CD4-positive, alpha-beta memory T cell (primary cell): ENCODE measurements around the gene DNAJC22. TPM values are rescaled to one million over a fixed set of nuclear protein-coding genes. Genes with fewer than 3 reads are reported as not detected.

Source experiments
- CTCF ChIA-PET: fragments of 350-600 bp; sonication (Branson Sonifier 250); formaldehyde crosslinking; loops from one replicate; lab custom pipeline; 2021; ENCODE audit warnings: inconsistent platforms; ENCODE audit not compliant: partially characterized antibody; lab: Charles Lee
- POLR2A ChIA-PET: fragments of 350-600 bp; sonication (Branson Sonifier 250); formaldehyde crosslinking; loops from one replicate; lab custom pipeline; 2021; ENCODE audit not compliant: partially characterized antibody; lab: Charles Lee
- DNase-seq, 5 donors: peaks; one replicate each; pipeline versions ENCODE4 v3.0.0 to v3.0.0-alpha.2; 2020 to 2022; ENCODE audit warnings: mixed read lengths in 1 of 5
- H3K27ac ChIP-seq: one replicate; pipeline ENCODE4 v1.7.0; 2013; ENCODE audit warnings: low read depth, low read length
- H3K27me3 ChIP-seq: 2 replicates; pipeline ENCODE4 v1.7.0; 2013; ENCODE audit warnings: mild to moderate bottlenecking, low read length, moderate library complexity; ENCODE audit not compliant: insufficient read depth
- H3K36me3 ChIP-seq: 2 replicates; pipeline ENCODE4 v1.7.0; 2013; ENCODE audit warnings: mild to moderate bottlenecking, low read length, moderate library complexity; ENCODE audit not compliant: insufficient read depth
- H3K4me1 ChIP-seq: 2 replicates; pipeline ENCODE4 v1.7.0; 2013; ENCODE audit warnings: mild to moderate bottlenecking, low read length, moderate library complexity; ENCODE audit not compliant: insufficient read depth
- H3K4me3 ChIP-seq, 2 donors: one replicate each; pipeline ENCODE4 v1.7.0; 2013; ENCODE audit warnings: low read length in 2 of 2, mild to moderate bottlenecking in 1 of 2
- H3K9me3 ChIP-seq, 2 donors: one replicate each; pipeline ENCODE4 v1.7.0; 2013; ENCODE audit warnings: low read length in 2 of 2, control low read depth in 1 of 2; ENCODE audit not compliant: control insufficient read depth in 1 of 2
- H3K27ac Mint-ChIP-seq, 7 donors: one replicate each; pipeline ENCODE4 v1.8.0; 2020 to 2021; ENCODE audit warnings: mixed read lengths in 7 of 7, mild to moderate bottlenecking in 6 of 7, inconsistent platforms in 3 of 7, moderate library complexity in 3 of 7
- H3K27me3 Mint-ChIP-seq, 2 donors: one replicate each; pipeline ENCODE4 v1.8.0; 2020 to 2021; ENCODE audit warnings: mixed read lengths in 2 of 2
- H3K36me3 Mint-ChIP-seq, 2 donors: one replicate each; pipeline ENCODE4 v1.8.0; 2020 to 2021; ENCODE audit warnings: mixed read lengths in 2 of 2, inconsistent platforms in 1 of 2, mild to moderate bottlenecking in 1 of 2
- H3K4me1 Mint-ChIP-seq, 4 donors: one replicate each; pipeline ENCODE4 v1.8.0; 2020 to 2021; ENCODE audit warnings: mixed read lengths in 4 of 4, mild to moderate bottlenecking in 1 of 4
- H3K4me3 Mint-ChIP-seq, 8 donors: one replicate each; pipeline ENCODE4 v1.8.0; 2020 to 2021; ENCODE audit warnings: mixed read lengths in 8 of 8, mild to moderate bottlenecking in 7 of 8, moderate library complexity in 6 of 8, inconsistent platforms in 3 of 8
- H3K9me3 Mint-ChIP-seq, 8 donors: one replicate each; pipeline ENCODE4 v1.8.0; 2020 to 2021; ENCODE audit warnings: mixed read lengths in 8 of 8, mild to moderate bottlenecking in 5 of 8, inconsistent platforms in 3 of 8, moderate library complexity in 1 of 8
- intact Hi-C: fragments of 100-400 bp; cut with micrococcal nuclease; formaldehyde crosslinking; loops from one replicate; pipeline ENCODE4 v1.15.1; 2023
- polyA plus RNA-seq, 2 donors: library from polyadenylated mRNA; unstranded; fragments of 300-500 nt; fragmentation: Illumina TruSeq; gene quantifications; one replicate each; pipeline ENCODE4 v1.2.3, GENCODE V29; 2021
- total RNA-seq, 2 experiments: library from RNA; stranded (reverse); gene quantifications; one replicate each; pipeline ENCODE4 v1.2.3, GENCODE V29; 2021

Gene DNAJC22
- total and polyA plus RNA-seq, 4 experiments from 2014 or later, result not detected

DNA sequence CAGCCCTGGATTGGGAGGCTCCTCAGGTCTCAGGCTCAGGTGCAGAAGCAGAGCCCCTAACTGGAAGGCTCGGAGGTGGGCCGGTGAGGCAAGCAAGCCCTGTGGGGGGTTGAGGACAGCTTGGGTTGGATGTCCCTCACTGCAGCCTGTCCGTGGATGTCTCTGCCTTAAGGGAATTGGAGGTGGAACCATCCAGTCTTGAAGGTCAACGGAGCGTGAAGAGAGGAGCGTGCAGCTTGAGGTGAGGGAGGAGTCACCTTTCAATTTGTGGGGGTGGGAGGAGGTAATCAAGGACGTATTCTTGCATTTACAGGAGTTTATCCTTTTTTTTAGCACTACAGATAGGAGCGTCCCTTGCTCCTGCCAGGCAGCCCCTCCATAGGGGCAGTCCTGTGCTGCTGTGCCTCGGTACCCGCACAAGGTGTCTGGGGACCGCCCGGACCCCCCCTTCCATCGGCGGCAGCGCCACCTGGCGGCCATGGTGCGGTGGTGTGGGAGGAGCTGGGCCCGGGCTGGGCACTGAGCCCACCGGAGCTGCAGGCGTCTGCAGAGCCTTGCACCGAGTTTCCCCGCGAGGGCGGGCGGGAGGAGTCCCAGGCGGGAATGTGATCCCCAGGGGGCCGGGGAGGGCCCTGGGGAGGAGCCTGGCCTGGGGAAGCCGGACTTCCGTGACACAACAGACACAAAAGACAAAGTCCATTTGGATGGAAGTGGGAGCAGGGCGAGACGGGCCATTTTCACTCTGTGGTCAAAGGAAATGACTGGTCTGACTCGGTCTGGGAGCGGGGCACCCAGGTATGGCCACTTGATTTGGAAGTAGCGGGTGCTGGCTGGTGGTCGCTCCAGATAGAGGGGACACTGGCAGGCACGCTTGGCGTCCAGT is 864 bp downstream of the DNAJC22 start:
- Mint-ChIP-seq H3K4me3 (peak overlapping the region; percentile 81 to 92 (median 87)), H3K4me1 (peaks cover 15 to 44% (median 32%) of the 10 kb centered on the region in 4 donors), H3K9me3 (no peaks in the 10 kb centered on the region), H3K27ac (peak overlapping the region in 2 of 7 donors; percentile 65 to 78), H3K27me3 (peaks cover 25 to 46% of the 10 kb centered on the region in 2 donors), H3K36me3 (no peaks in the 10 kb centered on the region)
- ChIA-PET POLR2A (interaction anchor here (0.8 to 2.5 kb wide), 6 partner anchors 10 to 164 kb away, joined by 3 to 15 read pairs (median 3); partner anchors contain the start of genes C1QL4, SPATS2 and TROAP), CTCF (interaction anchor here (0.6 to 17.9 kb wide), 24 partner anchors 10 to 504 kb away, joined by 3 to 538 read pairs (median 5); partner anchors contain the start of genes C1QL4, PRPH, SPATS2 and TROAP)
- no peaks in the 10 kb centered on the region for H3K9me3 ChIP-seq
- H3K4me3 ChIP-seq, result peak overlapping the region; percentile 38 to 57
- H3K4me1 ChIP-seq, result peaks cover 44% of the 10 kb centered on the region
- no peaks in the 10 kb centered on the region for H3K36me3 ChIP-seq
- no peak overlapping the region for H3K27ac ChIP-seq
- intact Hi-C loops, result loop anchor here (1.0 kb wide), 1 partner anchor 59 kb away; no protein-coding TSS in a partner anchor
- DNase-seq, result peak; percentile 70 to 81 (median 75)
- H3K27me3 ChIP-seq, result peaks cover 56% of the 10 kb centered on the region

- Histone ChIP-seq H3K4me1 (peaks cover 32% of the 10 kb centered on the region), H3K9me3 (no peaks in the 10 kb centered on the region), H3K4me3 (no peak overlapping the region), H3K27me3 (peaks cover 52% of the 10 kb centered on the region), H3K36me3 (no peaks in the 10 kb centered on the region), H3K27ac (no peak overlapping the region)
- no peak for DNase-seq
- Mint-ChIP-seq H3K27ac (peak overlapping the region in 1 of 7 donors; percentile 19), H3K9me3 (no peaks in the 10 kb centered on the region), H3K27me3 (peaks cover 24 to 42% of the 10 kb centered on the region in 2 donors), H3K4me3 (peak overlapping the region in 3 of 8 donors; percentile 17 to 64 (median 29)), H3K36me3 (no peaks in the 10 kb centered on the region), H3K4me1 (peaks cover 9 to 32% (median 22%) of the 10 kb centered on the region in 4 donors)
- intact Hi-C loops, result no loop called here
- ChIA-PET CTCF (interaction anchor here (0.7 to 17.9 kb wide), 8 partner anchors 9 to 164 kb away, joined by 3 to 538 read pairs (median 32); partner anchors contain the start of genes C1QL4 and SPATS2), POLR2A (no interaction called here)
These were observed 2.1 kb downstream of the DNAJC22 start for GRCh38 chr12:49348781-49349180.

GRCh38 chr12:49349266-49349665 is 2.6 kb downstream of the DNAJC22 start:
- H3K4me3 ChIP-seq, result no peak overlapping the region
- no peaks in the 10 kb centered on the region for H3K36me3 ChIP-seq
- Mint-ChIP-seq H3K36me3 (no peaks in the 10 kb centered on the region), H3K9me3 (no peaks in the 10 kb centered on the region), H3K27me3 (peaks cover 24 to 39% of the 10 kb centered on the region in 2 donors), H3K27ac (no peak overlapping the region), H3K4me1 (peaks cover 9 to 27% (median 18%) of the 10 kb centered on the region in 4 donors), H3K4me3 (peak overlapping the region in 2 of 8 donors; percentile 43 to 46)
- H3K4me1 ChIP-seq, result peaks cover 28% of the 10 kb centered on the region
- H3K27me3 ChIP-seq, result peaks cover 50% of the 10 kb centered on the region
- no peaks in the 10 kb centered on the region for H3K9me3 ChIP-seq
- ChIA-PET CTCF (interaction anchor here (0.5 to 17.9 kb wide), 7 partner anchors 9 to 273 kb away, joined by 3 to 538 read pairs (median 48); partner anchors contain the start of gene C1QL4), POLR2A (no interaction called here)
- no peak for DNase-seq
- intact Hi-C loops, result no loop called here
- no peak overlapping the region for H3K27ac ChIP-seq

DNA sequence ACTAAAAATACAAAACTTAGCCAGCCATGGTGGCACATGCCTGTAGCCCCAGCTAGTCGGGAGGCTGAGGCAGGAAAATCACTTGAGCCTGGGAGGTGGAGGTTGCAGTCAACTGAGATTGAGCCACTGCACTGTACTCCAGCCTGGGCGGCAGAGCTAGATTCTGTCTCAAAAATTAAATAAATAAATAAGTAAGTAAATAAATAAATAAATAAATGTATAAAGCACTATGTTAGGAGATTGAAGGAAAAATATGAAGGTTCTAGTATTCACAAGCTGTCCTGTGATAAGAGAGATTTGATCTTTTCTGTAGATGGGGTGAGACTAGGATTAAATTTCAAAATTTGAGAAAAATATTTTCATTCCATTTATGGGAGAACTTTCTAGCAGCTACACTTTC is 5.7 kb downstream of the DNAJC22 start:
- Mint-ChIP-seq H3K4me1 (peaks cover under 1 to 2% (median 2%) of the 10 kb centered on the region in 4 donors), H3K4me3 (no peak overlapping the region), H3K27me3 (peaks cover 17 to 33% of the 10 kb centered on the region in 2 donors), H3K9me3 (no peaks in the 10 kb centered on the region), H3K36me3 (no peaks in the 10 kb centered on the region), H3K27ac (no peak overlapping the region)
- no peak for DNase-seq
- H3K36me3 ChIP-seq, result no peaks in the 10 kb centered on the region
- CTCF ChIA-PET, result interaction anchor here (1.3 to 17.9 kb wide), 5 partner anchors 9 to 160 kb away, joined by 6 to 538 read pairs (median 48); partner anchors contain the start of gene C1QL4
- no peak overlapping the region for H3K4me3 ChIP-seq
- POLR2A ChIA-PET, result no interaction called here
- no peaks in the 10 kb centered on the region for H3K9me3 ChIP-seq
- H3K27ac ChIP-seq, result no peak overlapping the region
- H3K27me3 ChIP-seq, result peaks cover 29% of the 10 kb centered on the region
- intact Hi-C loops, result no loop called here
- H3K4me1 ChIP-seq, result peaks cover 8% of the 10 kb centered on the region

- intact Hi-C loops, result no loop called here
- no peak for DNase-seq
- H3K27ac ChIP-seq, result no peak overlapping the region
- H3K36me3 ChIP-seq, result no peaks in the 10 kb centered on the region
- H3K27me3 ChIP-seq, result peaks cover 14% of the 10 kb centered on the region
- ChIA-PET CTCF (interaction anchor here (1.4 to 17.9 kb wide), 4 partner anchors 13 to 157 kb away, joined by 4 to 538 read pairs (median 48); partner anchors contain the start of gene SPATS2), POLR2A (no interaction called here)
- Mint-ChIP-seq H3K27me3 (peaks cover 22 to 30% of the 10 kb centered on the region in 2 donors), H3K9me3 (no peaks in the 10 kb centered on the region), H3K4me3 (no peak overlapping the region), H3K27ac (no peak overlapping the region), H3K36me3 (no peaks in the 10 kb centered on the region), H3K4me1 (peaks cover 0 to 5% (median 4%) of the 10 kb centered on the region in 4 donors)
- no peak overlapping the region for H3K4me3 ChIP-seq
- H3K9me3 ChIP-seq, result no peaks in the 10 kb centered on the region
- no peaks in the 10 kb centered on the region for H3K4me1 ChIP-seq
These were observed 9.2 kb downstream of the DNAJC22 start for GRCh38 chr12:49355913-49356312.

DNA sequence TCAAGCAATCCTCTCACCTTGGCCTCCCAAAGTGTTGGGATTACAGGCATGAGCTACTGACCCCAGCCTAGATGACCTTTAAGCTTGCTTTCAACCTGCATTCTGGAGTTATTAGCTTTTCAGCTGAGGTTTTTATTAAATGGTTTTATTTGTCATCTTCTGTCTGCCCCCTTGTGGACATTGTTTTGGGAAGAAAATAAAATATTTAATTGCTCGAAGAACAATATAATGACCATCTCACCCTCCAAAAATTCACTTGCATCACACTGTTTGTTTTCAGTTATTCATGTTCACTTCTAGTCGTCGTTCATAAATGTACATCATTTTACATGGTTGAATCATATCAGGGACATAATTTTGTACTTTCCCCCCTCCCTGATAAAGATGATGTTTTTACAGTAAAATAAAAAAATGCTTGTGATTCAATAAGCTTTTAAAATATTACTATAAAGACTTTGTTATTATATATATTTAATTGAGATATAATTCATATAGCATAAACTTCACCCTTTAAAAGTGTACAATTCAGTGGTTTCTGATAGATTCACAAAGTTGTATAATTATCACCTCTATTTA is 10.5 kb downstream of the DNAJC22 start:
- H3K9me3 ChIP-seq, result no peaks in the 10 kb centered on the region
- intact Hi-C loops, result no loop called here
- Mint-ChIP-seq H3K27me3 (peaks cover 22 to 29% of the 10 kb centered on the region in 2 donors), H3K4me3 (no peak overlapping the region), H3K36me3 (no peaks in the 10 kb centered on the region), H3K27ac (no peak overlapping the region), H3K9me3 (no peaks in the 10 kb centered on the region), H3K4me1 (peaks cover 0 to 5% (median 4%) of the 10 kb centered on the region in 4 donors)
- no peaks in the 10 kb centered on the region for H3K4me1 ChIP-seq
- DNase-seq, result no peak
- no peaks in the 10 kb centered on the region for H3K36me3 ChIP-seq
- H3K4me3 ChIP-seq, result no peak overlapping the region
- no peak overlapping the region for H3K27ac ChIP-seq
- ChIA-PET CTCF (interaction anchor here (1.0 to 17.9 kb wide), 23 partner anchors 9 to 294 kb away, joined by 3 to 538 read pairs (median 6); partner anchors contain the start of genes C1QL4, DNAJC22, SPATS2 and TROAP), POLR2A (interaction anchor here (0.7 to 2.1 kb wide), 2 partner anchors 9 to 10 kb away, joined by 3 to 14 read pairs; partner anchors contain the start of gene SPATS2)
- peaks cover 10% of the 10 kb centered on the region for H3K27me3 ChIP-seq
